Effector memory CD8-positive, alpha-beta T cell (primary cell): ENCODE data around the gene DUSP19.

Experiments
- ATAC-seq: fragments of 150-1000 bp; cut with Tn5 transposase; replicated peaks from 2 replicates; pipeline ENCODE4 v1.10.0; 2021; ENCODE audit warnings: mild to moderate bottlenecking, moderate library complexity
- DNase-seq, 3 experiments: peaks; one replicate each; pipeline ENCODE4 v3.0.0; 2021
- H3K27ac Mint-ChIP-seq, 2 donors: one replicate each; pipeline ENCODE4 v1.8.0; 2022; ENCODE audit warnings: mild to moderate bottlenecking in 2 of 2, mixed read lengths in 2 of 2, moderate library complexity in 2 of 2
- H3K27me3 Mint-ChIP-seq, 2 donors: one replicate each; pipeline ENCODE4 v1.8.0; 2022; ENCODE audit warnings: mixed read lengths in 2 of 2
- H3K36me3 Mint-ChIP-seq: one replicate; pipeline ENCODE4 v1.8.0; 2022; ENCODE audit warnings: mild to moderate bottlenecking, moderate library complexity, mixed read lengths; ENCODE audit not compliant: insufficient read depth
- H3K4me1 Mint-ChIP-seq, 2 donors: one replicate each; pipeline ENCODE4 v1.8.0; 2022; ENCODE audit warnings: low read depth in 2 of 2, mixed read lengths in 2 of 2
- H3K4me3 Mint-ChIP-seq, 2 donors: one replicate each; pipeline ENCODE4 v1.8.0; 2022; ENCODE audit warnings: mild to moderate bottlenecking in 2 of 2, mixed read lengths in 2 of 2, moderate library complexity in 2 of 2
- H3K9me3 Mint-ChIP-seq, 2 donors: one replicate each; pipeline ENCODE4 v1.8.0; 2022; ENCODE audit warnings: mixed read lengths in 2 of 2
- total RNA-seq, 9 experiments: gene quantifications; one replicate each; lab custom pipeline; 2026; lab: John Stamatoyannopoulos, UW

DUSP19 gene, protein sequence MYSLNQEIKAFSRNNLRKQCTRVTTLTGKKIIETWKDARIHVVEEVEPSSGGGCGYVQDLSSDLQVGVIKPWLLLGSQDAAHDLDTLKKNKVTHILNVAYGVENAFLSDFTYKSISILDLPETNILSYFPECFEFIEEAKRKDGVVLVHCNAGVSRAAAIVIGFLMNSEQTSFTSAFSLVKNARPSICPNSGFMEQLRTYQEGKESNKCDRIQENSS
- total RNA-seq, result 0.67 to 4.7 (median 2.8) reads per million in 9 experiments

DNA sequence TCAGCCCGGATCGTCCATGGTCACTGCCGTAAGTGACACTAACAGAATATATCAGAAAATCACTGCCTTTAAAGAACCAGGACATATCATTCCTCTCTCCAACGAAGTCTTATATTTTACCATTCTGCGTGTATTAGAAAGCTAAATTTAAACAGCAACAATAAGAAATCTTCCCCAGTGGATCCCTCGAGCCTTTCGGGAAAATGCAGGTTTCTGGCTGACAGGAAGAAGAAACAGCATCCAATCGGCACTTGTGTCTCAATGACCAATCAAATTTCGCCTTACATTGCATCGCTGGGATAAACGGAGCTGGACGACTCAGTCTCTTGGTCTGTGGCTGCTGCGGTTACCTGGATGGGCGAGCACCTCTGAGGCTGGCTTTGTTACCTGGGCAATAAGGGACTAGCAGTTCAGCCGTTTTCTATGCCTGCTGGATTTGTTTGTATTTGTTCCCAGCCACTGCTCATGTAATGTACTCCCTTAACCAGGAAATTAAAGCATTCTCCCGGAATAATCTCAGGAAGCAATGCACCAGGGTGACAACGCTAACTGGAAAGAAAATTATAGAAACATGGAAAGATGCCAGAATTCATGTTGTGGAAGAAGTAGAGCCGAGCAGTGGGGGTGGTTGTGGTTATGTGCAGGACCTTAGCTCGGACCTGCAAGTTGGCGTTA, at the start of gene DUSP19:
TSS of gene DUSP19 (plus strand) at position 284 of the 675 bp plus-strand sequence. CDS start at position 471, 187 bp downstream.
- Mint-ChIP-seq H3K4me1 (peaks cover 5 to 13% of the 10 kb centered on the region in 2 donors), H3K27me3 (no peaks in the 10 kb centered on the region), H3K36me3 (peaks cover 3% of the 10 kb centered on the region), H3K4me3 (peak within 1 kb of the TSS; percentile 91 to 95), H3K9me3 (no peaks in the 10 kb centered on the region), H3K27ac (peak within 1 kb of the TSS; percentile 85 to 89)
- ATAC-seq (peak; percentile 83), DNase-seq (peak; percentile 64 to 81 (median 71))

DNA sequence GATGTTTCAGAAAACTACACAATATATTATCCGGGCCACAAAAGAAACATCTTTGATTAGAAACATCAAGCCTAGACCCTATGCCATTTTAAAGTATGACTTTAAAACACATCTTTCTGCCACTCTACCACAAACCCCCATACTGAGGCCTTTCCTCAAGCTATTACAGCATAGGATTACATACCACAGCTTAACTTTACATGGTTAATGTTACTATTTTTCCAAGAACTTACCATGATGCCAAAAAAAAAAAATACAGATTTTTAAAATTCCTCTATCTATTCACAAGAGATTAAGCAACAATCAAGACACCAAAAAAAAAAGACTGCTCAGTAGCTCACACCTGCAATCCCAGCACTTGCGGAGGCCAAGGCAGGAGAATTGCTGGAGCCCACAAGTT, 49.3 kb upstream of the DUSP19 start:
- Mint-ChIP-seq H3K36me3 (no peaks in the 10 kb centered on the region), H3K9me3 (no peaks in the 10 kb centered on the region), H3K27ac (no peak overlapping the region), H3K4me3 (no peak overlapping the region), H3K4me1 (peaks cover 0 to 7% of the 10 kb centered on the region in 2 donors), H3K27me3 (peaks cover 24 to 27% of the 10 kb centered on the region in 2 donors)
- no peak for ATAC-seq
- no peak for DNase-seq

DNA sequence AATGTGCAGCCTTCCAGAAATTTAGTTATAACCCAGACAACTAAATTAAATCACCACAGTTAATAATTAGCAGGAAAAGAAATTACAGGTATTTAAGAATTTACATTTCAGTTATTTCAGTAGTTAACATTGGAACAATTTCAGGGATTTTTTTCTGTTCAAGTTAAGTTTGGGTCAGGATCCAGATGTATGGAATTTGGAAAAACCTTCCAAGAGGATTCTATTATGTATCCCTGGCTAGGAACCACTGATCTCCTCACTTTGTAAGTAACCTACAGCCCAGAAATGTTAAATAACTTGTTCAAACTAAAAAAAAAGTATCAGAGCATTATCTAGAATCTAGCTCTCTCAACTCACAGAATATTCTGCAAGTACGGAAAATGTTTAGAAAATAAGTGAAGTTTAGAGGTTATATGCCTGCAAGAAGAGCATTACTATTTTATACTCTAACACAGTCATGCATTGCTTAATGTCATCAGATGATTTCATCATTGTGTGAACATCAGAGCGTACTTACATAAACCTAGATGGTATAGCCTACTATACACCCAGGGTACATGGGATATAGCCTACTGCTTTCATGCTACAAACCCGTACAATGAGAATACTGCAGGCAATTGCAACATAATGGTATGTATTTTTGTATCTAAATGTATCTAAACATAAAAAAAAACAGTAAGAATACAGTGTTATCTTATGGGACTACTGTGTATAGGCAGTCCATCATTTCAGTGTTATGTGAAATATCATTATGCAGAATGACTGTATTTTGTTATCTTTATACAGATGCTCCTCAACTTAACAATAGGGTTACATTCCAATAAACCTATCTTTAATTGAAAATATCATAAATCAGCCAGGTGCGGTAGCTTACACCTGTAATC, 46.4 kb upstream of the DUSP19 start:
- H3K4me3 Mint-ChIP-seq, result no peak overlapping the region
- ATAC-seq (no peak), DNase-seq (no peak)
- H3K4me1 Mint-ChIP-seq, result peaks cover 9 to 18% of the 10 kb centered on the region in 2 donors
- H3K27ac Mint-ChIP-seq, result no peak overlapping the region
- H3K27me3 Mint-ChIP-seq, result peaks cover 30 to 32% of the 10 kb centered on the region in 2 donors
- H3K36me3 Mint-ChIP-seq, result peaks cover 7% of the 10 kb centered on the region
- H3K9me3 Mint-ChIP-seq, result no peaks in the 10 kb centered on the region

DNA sequence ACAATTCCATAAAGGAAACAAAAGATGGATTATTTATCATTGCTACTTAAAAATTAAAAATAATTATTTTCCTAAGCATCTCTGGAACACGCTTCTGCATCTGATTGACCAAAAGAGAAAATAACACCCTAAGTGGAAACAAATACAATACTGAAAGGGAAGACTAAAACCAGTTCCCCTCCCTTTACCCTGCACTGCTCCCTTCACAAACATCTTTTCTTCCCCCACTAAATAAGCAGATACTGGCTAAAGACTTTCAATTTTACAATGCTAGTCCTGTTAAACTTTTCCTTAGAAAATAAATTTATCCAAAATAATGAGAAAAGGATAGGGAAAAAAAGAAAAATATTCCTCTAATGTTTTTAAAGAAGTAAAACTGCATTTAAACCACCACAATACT, 44.6 kb upstream of the DUSP19 start:
- Mint-ChIP-seq H3K27me3 (peaks cover 30 to 32% of the 10 kb centered on the region in 2 donors), H3K9me3 (no peaks in the 10 kb centered on the region), H3K4me3 (no peak overlapping the region), H3K27ac (no peak overlapping the region), H3K4me1 (peaks cover 12 to 25% of the 10 kb centered on the region in 2 donors), H3K36me3 (peaks cover 14% of the 10 kb centered on the region)
- no peak for DNase-seq
- ATAC-seq, result no peak

DNA sequence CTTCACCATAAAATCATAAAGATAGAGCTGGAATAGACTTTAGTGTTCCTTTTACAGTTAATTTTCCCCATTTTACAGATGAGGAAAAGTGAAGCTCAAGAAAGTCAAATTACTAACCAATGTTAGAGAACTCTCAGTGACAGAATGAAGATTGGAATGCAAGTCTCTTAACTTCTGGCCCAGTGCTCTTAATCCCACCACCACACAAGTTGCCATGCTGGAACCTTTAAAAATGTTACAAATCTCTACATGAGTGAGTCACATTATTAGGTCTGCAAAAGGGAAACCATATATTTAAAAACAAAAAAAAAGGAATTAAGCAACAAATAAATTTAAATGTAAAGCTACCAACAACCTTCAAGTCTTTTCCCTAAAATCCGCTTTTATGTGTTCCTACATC, 43.7 kb upstream of the DUSP19 start:
- H3K4me1 Mint-ChIP-seq, result peaks cover 15 to 30% of the 10 kb centered on the region in 2 donors
- H3K36me3 Mint-ChIP-seq, result peaks cover 19% of the 10 kb centered on the region
- no peaks in the 10 kb centered on the region for H3K9me3 Mint-ChIP-seq
- H3K27me3 Mint-ChIP-seq, result peaks cover 23 to 31% of the 10 kb centered on the region in 2 donors
- H3K4me3 Mint-ChIP-seq, result no peak overlapping the region
- no peak overlapping the region for H3K27ac Mint-ChIP-seq
- DNase-seq (no peak), ATAC-seq (no peak)

DNA sequence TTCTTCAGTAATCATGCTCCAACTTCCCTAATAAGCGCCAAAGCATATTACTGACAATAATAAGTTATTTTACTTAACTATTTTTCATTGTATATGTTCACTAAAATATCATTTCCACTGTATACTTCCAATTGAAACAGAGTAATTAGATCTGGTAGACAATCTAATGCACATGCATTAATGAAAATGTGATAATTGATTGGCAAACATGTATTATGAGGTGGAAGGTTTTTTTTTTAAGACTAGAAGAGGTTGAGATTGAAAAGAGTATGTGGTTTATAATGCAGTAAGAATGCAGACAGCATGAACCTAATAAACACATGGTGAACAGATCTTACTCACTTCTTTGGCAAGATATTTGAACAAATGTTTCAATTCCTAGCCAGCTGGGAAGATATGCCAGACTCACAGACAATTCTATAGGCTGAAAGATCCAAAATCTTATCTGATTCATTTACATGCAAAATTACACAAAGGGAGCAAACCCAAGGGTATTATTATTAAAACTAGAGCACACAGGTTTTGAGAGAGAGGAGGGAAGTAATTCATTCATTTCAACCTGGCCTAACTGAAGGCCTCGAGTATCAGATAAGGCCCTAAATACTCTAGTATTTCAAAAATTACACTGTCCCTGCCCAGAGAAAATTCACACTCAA, 43.1 kb upstream of the DUSP19 start:
- Mint-ChIP-seq H3K36me3 (peaks cover 20% of the 10 kb centered on the region), H3K9me3 (no peaks in the 10 kb centered on the region), H3K4me3 (no peak overlapping the region), H3K27me3 (peaks cover 17 to 31% of the 10 kb centered on the region in 2 donors), H3K4me1 (peaks cover 15 to 30% of the 10 kb centered on the region in 2 donors), H3K27ac (no peak overlapping the region)
- DNase-seq (no peak), ATAC-seq (no peak)

DNA sequence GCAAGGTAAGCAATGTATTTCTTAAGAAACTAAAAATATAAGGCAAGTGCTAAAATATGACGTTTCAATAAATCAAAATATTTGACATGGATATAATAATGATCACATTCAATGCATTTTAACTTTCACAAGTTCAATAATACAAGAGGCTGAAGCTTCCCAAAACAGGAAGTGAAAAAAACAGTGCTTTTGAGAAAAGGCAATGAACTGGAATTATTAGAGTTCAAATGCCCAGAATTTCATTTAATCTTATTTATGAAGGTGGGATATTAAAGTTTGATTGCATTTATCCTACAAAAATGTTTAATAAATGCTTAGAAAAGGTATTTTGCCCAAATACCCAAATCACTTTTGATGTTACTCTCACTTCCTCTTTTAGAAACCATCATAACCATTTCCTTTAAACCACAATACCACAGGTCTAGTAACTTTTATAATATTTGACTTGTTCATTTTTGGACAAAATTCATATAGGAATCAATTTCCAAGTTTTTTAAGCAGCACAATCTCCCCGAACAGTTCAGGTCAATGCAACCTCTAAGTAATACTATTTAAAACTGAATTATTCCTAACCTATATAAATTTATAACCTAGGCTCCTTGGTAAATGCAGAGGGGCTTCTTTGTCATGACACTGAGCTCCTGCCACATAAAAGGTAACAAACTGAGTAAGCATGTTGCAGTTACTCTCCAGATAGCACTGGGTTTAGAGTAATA, 42.4 kb upstream of the DUSP19 start:
- H3K4me1 Mint-ChIP-seq, result peaks cover 15 to 30% of the 10 kb centered on the region in 2 donors
- no peak for ATAC-seq
- peak overlapping the region; percentile 71 to 82 for H3K4me3 Mint-ChIP-seq

DNA sequence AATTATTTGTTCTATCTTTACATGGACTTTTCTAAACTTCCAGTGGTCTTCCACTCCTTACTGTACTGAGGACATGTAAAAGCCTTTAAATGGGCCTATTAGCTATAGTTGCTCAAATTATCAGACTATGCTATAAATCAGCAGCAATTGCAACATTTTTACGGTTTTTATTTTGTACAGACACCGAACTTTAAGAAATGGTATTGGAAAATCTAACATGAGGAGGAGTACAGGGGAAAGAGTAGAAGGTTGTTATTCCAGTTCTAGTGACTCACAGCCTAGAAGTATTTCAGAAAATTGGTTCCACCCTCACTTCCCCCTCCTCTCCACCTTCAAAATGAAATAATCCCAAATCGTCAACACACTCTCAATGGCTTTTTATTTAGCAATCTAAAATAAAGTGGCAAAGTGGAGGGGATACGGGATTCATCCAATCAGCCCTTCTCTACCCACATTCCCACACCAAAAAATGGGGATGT, 41.4 kb upstream of the DUSP19 start:
- Mint-ChIP-seq H3K4me1 (peaks cover 15 to 30% of the 10 kb centered on the region in 2 donors), H3K9me3 (no peaks in the 10 kb centered on the region), H3K27me3 (peaks cover 11 to 26% of the 10 kb centered on the region in 2 donors), H3K27ac (peak overlapping the region; percentile 69 to 75), H3K4me3 (peak overlapping the region; percentile 71 to 82), H3K36me3 (peaks cover 21% of the 10 kb centered on the region)
- ATAC-seq, result no peak
- DNase-seq, result no peak

More for the DNA sequence above, 42.4 kb upstream of the DUSP19 start:
- H3K27ac Mint-ChIP-seq, result no peak overlapping the region
- H3K27me3 Mint-ChIP-seq, result peaks cover 11 to 29% of the 10 kb centered on the region in 2 donors
- no peaks in the 10 kb centered on the region for H3K9me3 Mint-ChIP-seq
- no peak for DNase-seq
- peaks cover 21% of the 10 kb centered on the region for H3K36me3 Mint-ChIP-seq

DNA sequence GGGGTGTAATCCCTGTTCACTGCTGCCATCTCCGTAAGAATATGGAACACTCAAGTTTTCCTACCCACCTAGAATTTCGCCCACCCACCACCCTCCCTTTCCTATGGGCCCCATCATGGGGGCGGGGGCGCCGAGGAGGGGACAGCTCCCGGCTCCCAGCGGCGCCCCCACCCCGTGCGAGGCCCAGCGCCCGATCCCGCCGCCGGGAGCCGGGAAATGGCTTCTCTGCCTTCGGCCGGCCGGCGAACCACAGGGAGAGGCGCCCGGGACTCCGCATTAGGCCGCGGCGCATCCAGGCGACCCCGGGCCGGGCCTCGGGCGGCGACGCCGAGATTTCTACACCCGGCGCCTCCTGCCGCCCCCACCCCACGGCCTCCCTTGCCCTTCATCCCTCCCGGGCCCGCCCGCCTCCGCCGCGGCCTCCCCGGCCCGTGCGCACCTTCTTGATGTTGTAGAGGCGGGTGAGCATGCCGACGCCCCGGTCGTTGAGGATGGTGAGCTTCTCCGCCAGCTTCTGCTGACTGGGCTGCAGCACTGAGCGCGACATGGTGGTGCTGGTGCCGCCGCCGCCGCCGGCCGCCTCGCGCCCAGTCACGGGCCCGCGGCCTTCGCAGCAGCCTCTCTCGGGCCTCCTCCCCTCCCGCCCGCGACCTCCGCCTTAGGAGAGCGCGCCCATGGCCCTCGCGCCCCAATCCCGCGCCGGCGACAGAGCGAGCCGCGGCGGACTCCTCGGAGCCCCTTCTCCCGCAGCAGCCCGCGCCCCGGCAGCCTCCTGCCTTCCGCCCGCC, 40.8 kb upstream of the DUSP19 start:
- DNase-seq, result peak in 2 of 3 experiments; percentile 31 to 41
- peaks cover 18 to 32% of the 10 kb centered on the region in 2 donors for H3K27me3 Mint-ChIP-seq
- peaks cover 15 to 30% of the 10 kb centered on the region in 2 donors for H3K4me1 Mint-ChIP-seq
- ATAC-seq, result peak; percentile 60
- H3K27ac Mint-ChIP-seq, result peak overlapping the region; percentile 75 to 87
- no peaks in the 10 kb centered on the region for H3K9me3 Mint-ChIP-seq
- peak overlapping the region; percentile 82 to 88 for H3K4me3 Mint-ChIP-seq
- peaks cover 21% of the 10 kb centered on the region for H3K36me3 Mint-ChIP-seq

DNA sequence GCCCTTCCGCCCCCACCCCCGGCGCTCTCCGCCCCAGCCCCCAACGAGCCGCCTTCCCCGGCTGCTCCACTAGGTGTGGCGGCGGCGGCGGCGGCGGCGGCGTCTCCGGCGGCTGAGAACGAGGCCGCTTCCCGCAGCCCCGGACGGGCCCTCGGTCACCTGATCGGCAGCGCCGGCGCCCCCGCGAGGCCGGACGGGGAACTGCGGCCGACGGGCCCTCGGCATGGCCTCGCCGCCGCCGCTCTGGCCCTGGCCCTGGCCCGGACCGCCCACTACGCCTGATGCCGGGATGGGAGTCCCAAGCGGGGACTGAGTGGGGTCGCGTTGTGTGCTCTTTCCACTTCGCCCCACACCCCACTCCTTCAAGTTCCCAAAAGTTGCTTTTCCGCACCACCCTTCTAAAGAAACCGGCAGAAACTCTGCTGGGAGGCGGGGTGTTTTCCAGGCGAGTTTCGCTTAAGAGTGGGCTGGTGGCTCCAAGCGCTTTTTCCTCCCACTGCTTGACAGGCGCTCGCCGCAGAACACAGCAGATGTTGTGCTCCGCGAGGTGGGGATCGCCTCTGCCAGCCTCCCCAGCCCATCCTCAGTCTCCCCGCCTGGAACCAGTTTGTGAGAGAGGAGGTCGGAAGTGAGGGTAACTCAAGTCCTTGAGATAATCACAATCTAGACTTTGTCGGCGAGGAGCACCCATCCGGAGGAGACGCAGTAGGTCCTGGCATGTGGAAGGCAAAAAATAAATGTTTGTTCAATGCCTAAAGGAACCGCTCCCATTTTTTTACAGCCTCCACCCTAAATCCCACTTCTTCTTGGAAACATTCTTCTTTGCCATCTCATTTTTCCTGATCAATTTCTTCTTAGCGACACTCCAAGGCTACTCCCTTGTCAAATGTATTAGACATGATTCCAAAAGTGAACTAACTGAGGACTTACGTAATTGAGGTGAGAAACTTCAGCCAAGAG, 39.9 kb upstream of the DUSP19 start, which contains the start of gene NCKAP1:
TSS of gene NCKAP1 (minus strand) at position 117 of the 960 bp plus-strand sequence. CDS start 358 bp downstream, outside the sequence.
- peaks cover 15 to 30% of the 10 kb centered on the region in 2 donors for H3K4me1 Mint-ChIP-seq
- peaks cover 20 to 33% of the 10 kb centered on the region in 2 donors for H3K27me3 Mint-ChIP-seq
- H3K36me3 Mint-ChIP-seq, result peaks cover 21% of the 10 kb centered on the region
- H3K27ac Mint-ChIP-seq, result peak within 1 kb of the TSS; percentile 75 to 87
- H3K9me3 Mint-ChIP-seq, result no peaks in the 10 kb centered on the region
- peak within 1 kb of the TSS; percentile 82 to 88 for H3K4me3 Mint-ChIP-seq
- DNase-seq (peak; percentile 83 to 87 (median 84)), ATAC-seq (peak; percentile 86)

DNA sequence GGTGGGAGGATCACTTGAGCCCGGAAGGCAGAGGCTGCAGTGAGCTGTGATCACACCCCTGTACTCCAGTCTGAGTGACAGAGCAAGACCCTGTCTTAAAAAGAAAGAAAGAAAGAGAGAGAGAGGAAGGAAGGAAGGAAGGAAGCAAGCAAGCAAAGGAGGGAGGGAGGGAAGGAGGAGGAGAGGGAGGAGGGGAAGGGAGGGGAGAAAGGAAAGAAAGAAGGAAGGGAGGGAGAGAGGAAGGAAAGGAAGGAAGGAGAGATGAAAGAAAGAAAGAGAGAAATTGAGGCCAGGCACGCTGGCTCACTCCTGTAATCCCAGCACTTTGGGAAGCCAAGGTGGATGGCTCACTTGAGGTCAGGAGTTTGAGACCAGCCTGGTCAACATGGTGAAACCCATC, 37.9 kb upstream of the DUSP19 start:
- Mint-ChIP-seq H3K4me3 (no peak overlapping the region), H3K36me3 (peaks cover 21% of the 10 kb centered on the region), H3K27ac (no peak overlapping the region), H3K4me1 (peaks cover 11 to 30% of the 10 kb centered on the region in 2 donors), H3K27me3 (peaks cover 18 to 27% of the 10 kb centered on the region in 2 donors), H3K9me3 (peaks cover 0 to 2% of the 10 kb centered on the region in 2 donors)
- DNase-seq (no peak), ATAC-seq (no peak)
